Retinal pigment epithelial cell (primary cell): Measurements from ENCODE around the gene GOSR1.
"Not testable (repeated sequence)": the region's sequence is repeated elsewhere in the genome, so short reads cannot be mapped to it uniquely, and the experiment has no call there.

Experiments used
- DNase-seq: peaks from one replicate; pipeline ENCODE4 v3.0.0-alpha.2; 2010; ENCODE audit warnings: low read depth
- H3K4me3 ChIP-seq: 2 replicates; pipeline ENCODE4 v1.5.1; 2011; ENCODE audit warnings: mild to moderate bottlenecking, low read length, control low read depth, moderate library complexity
- TF ChIP-seq, protein P1 (sequence below): conservative IDR thresholded peaks from 2 replicates; pipeline ENCODE4 v1.5.1; 2011; ENCODE audit warnings: low read depth, low read length, control low read depth, inconsistent platforms

GOSR1 gene

GRCh38 chr17:30477083-30477773 lies at the start of gene GOSR1:
TSS of gene GOSR1 (plus strand) at chr17:30477408. CDS start at chr17:30477434, 26 bp downstream.
- TF ChIP-seq, protein P1, sequence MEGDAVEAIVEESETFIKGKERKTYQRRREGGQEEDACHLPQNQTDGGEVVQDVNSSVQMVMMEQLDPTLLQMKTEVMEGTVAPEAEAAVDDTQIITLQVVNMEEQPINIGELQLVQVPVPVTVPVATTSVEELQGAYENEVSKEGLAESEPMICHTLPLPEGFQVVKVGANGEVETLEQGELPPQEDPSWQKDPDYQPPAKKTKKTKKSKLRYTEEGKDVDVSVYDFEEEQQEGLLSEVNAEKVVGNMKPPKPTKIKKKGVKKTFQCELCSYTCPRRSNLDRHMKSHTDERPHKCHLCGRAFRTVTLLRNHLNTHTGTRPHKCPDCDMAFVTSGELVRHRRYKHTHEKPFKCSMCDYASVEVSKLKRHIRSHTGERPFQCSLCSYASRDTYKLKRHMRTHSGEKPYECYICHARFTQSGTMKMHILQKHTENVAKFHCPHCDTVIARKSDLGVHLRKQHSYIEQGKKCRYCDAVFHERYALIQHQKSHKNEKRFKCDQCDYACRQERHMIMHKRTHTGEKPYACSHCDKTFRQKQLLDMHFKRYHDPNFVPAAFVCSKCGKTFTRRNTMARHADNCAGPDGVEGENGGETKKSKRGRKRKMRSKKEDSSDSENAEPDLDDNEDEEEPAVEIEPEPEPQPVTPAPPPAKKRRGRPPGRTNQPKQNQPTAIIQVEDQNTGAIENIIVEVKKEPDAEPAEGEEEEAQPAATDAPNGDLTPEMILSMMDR, result peak; percentile 76
- peak; percentile 82 for DNase-seq
- H3K4me3 ChIP-seq, result peak within 1 kb of the TSS; percentile 99

DNA sequence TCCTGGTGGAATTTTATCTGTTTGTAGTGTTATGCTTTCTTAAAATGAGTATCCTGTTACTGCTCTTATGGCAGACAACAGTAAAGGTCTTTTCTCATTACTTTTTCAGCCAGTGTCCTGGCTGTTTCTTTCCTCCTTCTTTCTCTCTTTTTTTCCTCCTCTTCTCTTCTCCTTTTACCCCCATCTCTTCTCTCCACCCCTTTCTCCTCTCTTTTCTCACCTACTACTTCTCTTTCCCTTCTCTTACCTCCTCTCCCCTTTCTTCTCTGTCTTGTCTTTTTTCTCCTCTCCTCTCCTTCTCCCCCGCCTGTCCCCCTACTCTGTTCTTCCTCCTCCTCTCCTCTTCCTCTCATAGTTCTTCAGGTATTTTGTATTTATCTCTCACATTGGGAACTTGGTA lies 49.6 kb upstream of the GOSR1 start:
- no peak overlapping the region for H3K4me3 ChIP-seq
- DNase-seq, result no peak
- TF ChIP-seq, protein P1, result no peak

DNA sequence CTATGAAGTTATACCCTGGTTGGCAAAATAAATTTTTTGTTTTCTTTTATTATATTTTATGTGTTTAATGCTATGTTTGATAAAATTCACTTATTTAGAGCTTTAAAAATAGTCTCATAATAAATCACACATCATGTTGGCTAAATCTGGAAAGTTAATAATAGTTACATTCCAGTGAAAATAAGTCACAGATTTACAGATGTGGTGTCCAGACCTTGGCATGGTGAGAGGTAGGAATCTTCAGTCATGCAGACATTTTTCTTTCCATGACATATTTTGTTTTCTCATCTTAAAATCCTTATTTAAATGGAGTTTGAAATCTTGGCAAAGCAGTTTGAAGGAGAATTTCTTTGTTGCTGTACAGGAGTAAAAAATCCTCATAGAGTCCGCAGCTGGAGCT lies 48.1 kb upstream of the GOSR1 start:
- no peak overlapping the region for H3K4me3 ChIP-seq
- TF ChIP-seq, protein P1, result no peak
- no peak for DNase-seq

- TF ChIP-seq, protein P1, result no peak
- no peak overlapping the region for H3K4me3 ChIP-seq
- peak; percentile 70 for DNase-seq
Observed at GRCh38 chr17:30433514-30433913, 43.7 kb upstream of the GOSR1 start.

DNA sequence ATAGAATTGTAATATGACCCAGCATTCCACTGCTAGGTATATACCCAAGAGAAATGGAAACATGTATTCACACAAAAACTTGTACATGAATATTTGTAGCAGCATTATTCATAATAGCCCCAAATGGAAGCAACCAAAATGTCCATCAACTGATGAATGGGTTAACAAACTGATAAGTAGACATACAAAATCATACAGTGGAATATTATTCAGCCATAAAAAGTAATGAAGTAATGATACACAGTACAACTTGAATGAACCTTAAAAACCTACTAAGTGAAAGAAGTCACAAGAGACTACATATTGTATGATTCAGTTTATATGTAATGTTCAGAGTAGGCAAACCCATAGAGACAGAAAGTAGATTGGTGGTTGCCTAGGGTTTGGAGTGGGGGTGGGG lies 40.5 kb upstream of the GOSR1 start:
- no peak for DNase-seq
- no peak overlapping the region for H3K4me3 ChIP-seq
- TF ChIP-seq, protein P1, result no peak

DNA sequence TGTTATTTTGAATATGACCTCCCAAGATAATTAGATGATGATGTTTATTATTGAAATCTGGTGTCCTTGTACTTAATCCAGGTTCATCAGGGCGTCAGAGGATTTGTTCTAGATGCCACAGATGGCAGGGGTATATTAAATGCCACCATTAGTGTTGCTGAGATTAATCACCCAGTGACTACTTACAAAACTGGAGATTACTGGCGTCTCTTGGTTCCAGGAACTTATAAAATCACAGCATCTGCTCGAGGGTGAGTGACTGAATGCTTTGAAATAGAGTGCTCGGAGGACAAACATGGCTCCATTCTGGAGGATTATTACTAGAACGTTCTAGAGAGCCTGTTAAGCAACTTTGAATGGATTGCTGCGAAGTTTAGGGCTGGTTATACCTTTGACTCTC lies 33.5 kb upstream of the GOSR1 start:
- DNase-seq, result no peak

DNA sequence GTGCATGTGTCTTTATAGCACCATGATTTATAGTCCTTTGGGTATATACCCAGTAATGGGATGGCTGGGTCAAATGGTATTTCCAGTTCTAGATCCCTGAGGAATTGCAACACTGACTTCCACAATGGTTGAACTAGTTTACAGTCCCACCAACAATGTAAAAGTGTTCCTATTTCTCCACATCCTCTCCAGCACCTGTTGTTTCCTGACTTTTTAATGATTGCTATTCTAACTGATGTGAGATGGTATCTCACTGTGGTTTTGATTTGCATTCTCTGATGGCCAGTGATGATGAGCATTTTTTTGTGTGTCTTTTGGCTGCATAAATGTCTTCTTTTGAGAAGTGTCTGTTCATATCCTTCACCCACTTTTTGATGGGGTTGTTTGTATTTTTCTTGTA lies 30.6 kb upstream of the GOSR1 start:
- H3K4me3 ChIP-seq, DNase-seq: not testable (repeated sequence)

More for the DNA sequence above, 33.5 kb upstream of the GOSR1 start:
- TF ChIP-seq, protein P1, result no peak
- H3K4me3 ChIP-seq, result no peak overlapping the region
